Left lobe of liver (tissue), 2 donors: ENCODE measurements around the gene ITPR3. TPM values are rescaled to one million over a fixed set of nuclear protein-coding genes. Genes with fewer than 3 reads are reported as not detected.
A peak's percentile ranks its signal among the peaks of the same experiment; 100 is the strongest.
"Not testable (repeated sequence)": the region's sequence is repeated elsewhere in the genome, so short reads cannot be mapped to it uniquely, and the experiment has no call there.

Experiments used
- ATAC-seq: fragments of 200-7000 bp; cut with Tn5 transposase; one replicate; pipeline ENCODE4 v1.9.1; 2020; ENCODE audit warnings: mild to moderate bottlenecking, moderate library complexity
- DNase-seq: peaks from one replicate; pipeline ENCODE4 v3.0.0-alpha.2; 2020; ENCODE audit warnings: low spot score
- total RNA-seq: library from RNA; stranded (reverse); gene quantifications from one replicate; pipeline ENCODE4 v1.2.1, GENCODE V29; 2021
- donor health status: DM: no; HTN: no; CAD: no; lungs with moderate emphysema.
- donor health status: DM: no; HTN: yes; CAD: no.

ITPR3 gene
- total RNA-seq, 1 donor from 2014 or later, result 1.3 TPM

DNA sequence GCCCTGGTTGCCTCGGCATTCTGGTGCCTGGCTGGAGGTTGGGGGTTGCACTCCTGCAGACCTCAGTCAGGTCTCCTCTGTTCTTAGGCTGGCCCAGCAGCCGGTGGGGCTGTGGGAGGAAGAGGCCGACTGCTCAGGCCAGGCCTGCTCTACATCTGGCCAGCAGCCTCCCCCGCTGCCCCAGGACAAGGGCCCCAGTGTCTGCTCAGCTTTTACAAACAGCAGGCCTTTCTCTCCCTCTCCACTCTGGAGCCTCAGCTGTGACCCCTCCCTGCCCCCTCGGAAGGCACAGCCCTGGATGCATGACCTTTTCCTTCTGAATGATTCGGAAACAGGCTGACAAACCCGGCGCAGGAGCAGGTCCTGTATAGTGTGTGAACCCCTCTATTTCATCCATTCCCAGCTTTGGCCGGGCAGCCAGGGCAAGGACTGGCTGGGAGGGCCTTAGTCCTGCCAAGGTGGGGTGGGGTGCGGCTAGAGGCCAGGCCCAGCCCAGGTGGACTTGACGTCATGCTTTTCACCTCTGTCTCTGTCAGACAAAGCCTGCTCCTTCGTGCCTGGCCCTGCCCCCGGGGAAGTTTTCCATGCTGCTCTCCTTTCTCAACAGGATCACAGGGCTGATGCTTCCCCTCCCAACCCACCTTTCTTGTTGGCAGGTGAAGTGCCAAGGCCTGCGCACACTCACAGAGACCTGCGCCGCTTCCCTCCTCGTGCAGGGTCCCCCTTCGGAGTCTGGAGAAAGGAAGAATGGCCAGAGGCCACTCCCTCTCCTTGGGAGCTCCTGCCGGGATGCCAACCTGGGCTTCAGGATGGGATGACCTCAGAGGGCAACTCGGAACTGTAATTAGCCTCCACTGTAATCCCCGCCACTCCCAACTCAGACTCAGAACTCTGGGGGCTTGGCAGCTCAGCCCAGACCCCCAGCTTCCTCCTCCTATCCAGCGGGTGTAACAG, 10.1 kb upstream of the ITPR3 start:
- no peak for DNase-seq
- ATAC-seq, result no peak

GRCh38 chr6:33613146-33613794, 7.9 kb upstream of the ITPR3 start:
- no peak for ATAC-seq
- no peak for DNase-seq

- ATAC-seq, result no peak
- DNase-seq, result no peak
Observed at GRCh38 chr6:33613795-33614168, 7.3 kb upstream of the ITPR3 start.

- DNase-seq, result no peak
- ATAC-seq, result no peak
Observed at GRCh38 chr6:33616113-33616512, 5.0 kb upstream of the ITPR3 start.

DNA sequence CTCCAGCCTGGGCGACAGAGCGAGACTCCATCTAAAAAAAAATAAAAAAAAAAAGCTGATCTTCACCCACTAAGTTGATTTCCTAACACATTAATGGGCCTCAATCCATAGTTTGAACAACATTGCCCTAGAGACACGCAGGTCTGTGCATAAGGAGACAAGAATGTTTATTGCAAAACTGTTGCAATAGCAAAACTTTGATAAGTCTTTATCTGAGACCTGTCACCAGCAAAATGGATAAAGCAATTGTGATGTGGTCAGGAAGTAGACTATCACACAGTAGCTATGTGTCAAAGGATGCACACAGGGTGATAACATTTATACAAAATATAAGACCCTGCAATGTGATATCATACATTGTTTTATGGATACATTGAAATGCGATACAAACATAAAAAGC, 4.2 kb upstream of the ITPR3 start:
- no peak for DNase-seq
- ATAC-seq, result no peak

GRCh38 chr6:33619166-33619840, 1.8 kb upstream of the ITPR3 start:
- DNase-seq (no peak), ATAC-seq (no peak)

DNA sequence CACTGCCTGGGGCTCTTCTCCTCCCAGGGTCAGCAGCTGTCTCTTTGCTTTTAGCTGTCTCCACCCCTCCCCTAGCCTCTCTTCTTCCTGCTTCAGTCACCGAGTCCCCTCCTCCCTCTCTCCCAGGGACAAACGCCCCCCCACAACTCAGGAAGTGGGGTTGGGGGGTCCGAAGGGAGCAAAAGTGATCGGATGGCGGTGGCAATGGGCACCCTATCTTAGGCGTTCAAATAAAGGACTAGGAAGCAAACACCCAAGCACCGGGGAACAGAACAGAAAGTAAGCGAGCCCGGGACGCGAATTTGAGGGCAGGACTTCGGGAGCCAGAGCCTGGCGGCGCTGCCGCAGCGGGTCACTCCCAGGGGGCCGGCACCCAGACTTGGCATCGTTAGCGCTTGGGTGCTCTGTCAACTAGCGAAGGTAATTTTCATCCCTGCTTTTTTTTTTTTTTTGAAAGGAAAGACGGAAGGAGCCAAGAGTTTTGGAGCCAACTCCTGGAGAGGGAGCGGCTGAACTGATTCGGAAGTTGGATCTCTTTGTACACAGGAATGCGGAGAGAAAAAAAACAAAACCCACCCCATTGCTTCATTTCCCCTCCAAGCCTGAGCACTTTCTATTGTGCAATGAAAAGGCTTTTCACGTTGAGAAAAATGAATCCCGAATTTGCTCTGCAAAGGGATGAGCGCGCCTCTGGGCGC, 815 bp upstream of the ITPR3 start:
- ATAC-seq (peak; percentile 55), DNase-seq (no peak)

- peak; percentile 10 for ATAC-seq
- no peak for DNase-seq
Observed at GRCh38 chr6:33621711-33622388, 728 bp downstream of the ITPR3 start.

GRCh38 chr6:33622456-33623431, 1.6 kb downstream of the ITPR3 start:
- no peak for ATAC-seq
- DNase-seq, result no peak

- ATAC-seq (no peak), DNase-seq (no peak)
Observed at GRCh38 chr6:33623895-33624381, 2.8 kb downstream of the ITPR3 start.

GRCh38 chr6:33624856-33625255, 3.7 kb downstream of the ITPR3 start:
- ATAC-seq (no peak), DNase-seq (no peak)

GRCh38 chr6:33627876-33628275, 6.8 kb downstream of the ITPR3 start:
- no peak for ATAC-seq

GRCh38 chr6:33628401-33628964, 7.4 kb downstream of the ITPR3 start:
- DNase-seq, result no peak
- ATAC-seq, result no peak

More at GRCh38 chr6:33627876-33628275, 6.8 kb downstream of the ITPR3 start:
- no peak for DNase-seq

GRCh38 chr6:33630014-33630413, 8.9 kb downstream of the ITPR3 start:
- DNase-seq (no peak), ATAC-seq (no peak)

DNA sequence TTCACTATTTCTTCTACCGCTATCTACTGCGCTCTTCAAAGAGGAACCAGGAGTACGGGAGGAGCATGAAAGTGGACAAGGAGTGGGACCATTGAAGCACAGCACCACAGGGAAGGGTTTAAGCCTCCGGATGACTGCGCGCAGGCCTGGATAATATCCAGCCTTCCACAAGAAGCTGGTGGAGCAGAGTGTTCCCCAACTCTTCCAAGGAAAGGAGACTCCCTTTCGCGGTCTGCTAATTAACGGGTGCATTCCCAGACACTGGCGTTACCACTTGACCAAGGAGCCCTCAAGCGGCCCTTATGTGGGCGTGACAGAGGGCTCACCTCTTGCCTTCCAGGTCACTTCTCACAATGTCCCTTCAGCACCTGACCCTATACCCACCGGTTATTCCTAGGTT, 10.4 kb downstream of the ITPR3 start:
- not testable (repeated sequence) for ATAC-seq, DNase-seq

DNA sequence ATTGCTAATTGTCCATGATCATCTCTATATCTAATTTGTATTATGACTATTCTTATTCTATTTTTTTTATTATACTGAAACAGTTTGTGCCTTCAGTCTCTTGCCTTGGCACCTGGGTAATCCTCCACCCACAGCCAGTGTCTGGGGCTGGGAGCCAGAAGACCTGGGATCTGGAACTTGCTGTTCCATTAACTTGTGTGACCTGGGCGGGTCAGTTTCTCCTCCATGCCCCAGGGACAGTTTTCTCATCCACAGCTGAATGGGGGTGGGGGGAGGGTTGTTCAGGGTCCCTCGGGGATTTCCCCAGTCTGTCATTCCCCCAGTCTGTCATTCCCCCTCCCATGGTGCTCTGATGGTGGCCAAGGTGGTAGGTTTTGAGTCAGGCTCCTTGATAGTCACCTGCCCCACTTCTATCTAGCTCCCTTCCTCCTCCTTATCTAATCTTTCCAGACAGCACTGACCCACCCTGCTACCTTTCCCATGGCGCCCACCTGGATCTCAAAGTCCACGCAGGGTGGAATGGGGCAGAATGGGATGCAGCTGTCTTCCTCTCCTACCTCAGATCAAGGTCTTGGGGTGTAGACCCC, 10.9 kb downstream of the ITPR3 start:
- no peak for ATAC-seq
- no peak for DNase-seq

DNA sequence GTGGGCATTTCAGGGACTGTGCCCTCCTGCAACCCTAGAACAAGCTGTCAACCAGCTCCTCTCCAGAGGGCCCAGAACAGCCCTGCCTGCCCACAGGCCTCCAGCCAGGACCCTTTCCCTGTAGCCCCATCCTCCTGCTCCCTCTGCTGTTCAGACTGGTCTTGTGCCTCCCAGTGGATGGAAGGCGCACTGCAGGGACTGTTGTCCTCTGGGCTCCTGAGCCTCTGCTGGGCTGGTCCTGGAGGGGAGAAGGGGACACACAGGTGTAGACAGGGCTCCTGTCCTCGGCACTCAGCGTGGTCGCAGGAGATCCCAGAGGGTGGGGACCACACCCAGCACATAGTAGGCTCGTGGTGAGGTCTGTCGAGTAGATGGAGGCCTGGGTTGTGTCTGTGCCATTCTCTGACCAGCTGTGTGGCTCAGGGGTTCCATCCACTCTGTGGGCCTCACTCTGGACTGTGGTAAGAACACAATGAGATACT, 11.5 kb downstream of the ITPR3 start:
- DNase-seq, result no peak
- peak; percentile 21 for ATAC-seq

DNA sequence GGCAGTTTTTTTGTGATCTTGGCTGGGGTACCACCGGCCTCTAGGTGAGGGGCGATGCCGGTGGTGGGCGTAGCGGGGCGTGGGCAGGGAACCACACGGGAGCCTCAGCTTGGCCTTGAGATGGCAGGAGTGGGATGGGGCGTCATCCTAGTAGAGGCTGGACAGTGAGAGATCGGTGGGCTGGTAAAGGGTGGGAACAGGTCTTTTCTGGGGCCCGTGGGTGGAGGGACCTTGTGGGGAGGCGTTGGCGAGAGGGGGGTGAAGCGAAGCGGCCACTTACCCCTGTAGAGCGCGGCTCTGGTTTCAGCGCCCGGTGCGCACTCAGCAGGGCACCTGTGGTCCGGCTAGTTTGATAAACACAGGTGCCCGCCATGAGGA, 12.0 kb downstream of the ITPR3 start:
- DNase-seq, result no peak
- peak; percentile 10 for ATAC-seq
